GM10847 (cell line): ENCODE measurements around the gene ADAD2.

ENCODE experiments used
- POLR2A ChIP-seq: IDR thresholded peaks from 2 replicates; pipeline ENCODE4 v1.6.1; 2011; ENCODE audit not compliant: insufficient read length; ENCODE audit errors: extremely low read depth

ADAD2 gene

DNA sequence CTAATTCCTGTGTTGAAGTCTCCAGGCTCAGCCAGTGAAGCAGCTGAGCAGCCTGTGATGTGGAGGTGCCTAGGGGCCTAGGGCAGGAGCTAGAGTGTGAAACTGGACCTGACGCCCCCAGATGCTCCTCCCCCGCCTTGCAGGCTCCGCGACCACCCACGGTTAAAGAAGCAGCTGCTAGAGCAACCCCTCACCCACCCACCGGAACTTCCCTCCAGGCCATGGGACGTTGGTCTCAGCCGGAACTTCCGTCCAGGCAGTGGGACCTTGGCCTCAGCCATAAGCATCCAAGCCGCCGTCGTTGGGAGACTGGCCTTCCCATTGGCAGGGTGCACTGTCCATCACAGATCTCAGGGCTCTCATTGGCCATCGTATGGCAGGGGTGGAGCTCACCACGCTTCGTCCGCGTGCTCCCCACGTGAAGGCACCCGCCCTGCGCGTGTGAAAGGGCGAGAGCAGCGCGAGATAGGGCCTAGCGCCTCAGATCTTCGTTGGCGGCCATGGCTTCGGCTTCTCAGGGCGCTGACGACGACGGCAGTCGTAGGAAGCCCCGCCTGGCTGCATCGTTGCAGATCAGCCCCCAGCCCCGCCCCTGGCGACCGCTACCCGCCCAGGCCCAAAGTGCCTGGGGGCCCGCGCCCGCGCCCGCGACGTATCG, at the start of gene ADAD2:
Gene ADAD2, plus strand, starts transcription at position 427 of the 658 bp plus-strand sequence. Its CDS starts 74 bp downstream, at position 501.
- TF ChIP-seq POLR2A, result no peak

DNA sequence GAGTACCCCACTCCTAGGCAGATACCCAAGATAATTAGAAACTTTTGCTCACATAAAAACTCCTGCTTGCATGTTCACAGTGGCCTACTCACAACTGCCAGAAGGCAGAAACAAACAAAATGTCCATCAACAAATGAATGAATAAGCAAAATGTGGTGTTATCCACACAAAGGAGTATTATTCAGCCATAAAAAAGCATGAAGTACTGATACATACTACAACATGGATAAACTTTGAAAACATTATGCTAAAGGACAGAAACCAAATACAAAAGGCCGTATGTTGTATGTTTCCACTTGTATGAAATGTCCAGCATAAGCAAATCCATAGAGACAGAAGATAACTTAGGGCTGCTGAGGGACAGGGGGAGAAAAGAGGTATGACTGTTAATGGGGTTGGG, 47.9 kb upstream of the ADAD2 start:
- no peak for TF ChIP-seq POLR2A

DNA sequence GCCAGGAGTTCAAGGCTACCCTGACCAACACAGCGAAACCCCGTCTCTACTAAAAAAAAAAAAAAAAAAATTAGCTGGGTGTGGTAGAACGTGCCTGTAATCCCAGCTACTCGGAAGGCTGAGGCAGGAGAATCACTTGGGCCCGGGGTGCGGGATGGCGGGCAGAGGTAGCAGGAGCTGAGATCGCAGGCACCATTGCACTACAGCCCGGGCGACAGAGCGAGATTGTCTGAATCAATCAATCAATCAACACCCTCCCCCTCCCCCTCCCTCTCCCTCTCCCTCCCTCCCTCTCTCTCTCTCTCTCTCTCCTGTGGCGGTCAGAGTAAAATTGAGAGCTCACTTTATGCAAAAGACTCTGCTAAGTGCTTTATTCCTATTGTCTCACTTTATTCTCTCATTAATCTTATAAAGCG, 47.2 kb upstream of the ADAD2 start:
- no peak for TF ChIP-seq POLR2A

DNA sequence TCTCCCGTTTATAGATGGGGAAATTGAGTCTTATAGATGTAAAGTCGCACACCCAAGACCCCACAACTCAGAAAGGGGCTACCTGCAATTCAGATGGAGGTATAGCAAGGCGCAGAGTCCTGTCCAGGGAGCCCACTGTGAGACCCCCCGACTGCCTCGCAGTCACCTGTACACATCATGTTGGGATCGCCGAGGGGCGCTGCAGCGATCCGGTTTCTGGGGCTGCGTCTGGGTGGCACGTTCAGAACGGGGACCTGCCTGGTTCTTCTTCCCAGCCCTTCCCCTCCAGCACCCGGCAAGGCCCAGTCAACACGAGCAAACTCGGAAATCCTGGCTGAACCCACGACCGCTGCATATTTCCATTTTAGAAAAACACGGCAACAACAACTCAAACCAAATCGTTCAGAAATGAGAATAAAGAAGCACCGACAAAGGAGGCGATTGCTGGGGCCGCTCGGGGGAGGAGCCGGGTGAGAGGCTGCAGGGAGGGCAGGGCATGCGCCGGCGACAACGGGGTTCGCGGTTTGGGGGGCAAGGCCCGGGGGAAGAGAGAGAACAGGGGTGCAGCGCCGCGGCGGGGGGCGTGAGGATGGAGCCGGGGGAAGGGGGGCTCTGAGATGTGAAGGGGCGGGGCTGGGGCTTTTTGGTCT, 46.6 kb upstream of the ADAD2 start:
- TF ChIP-seq POLR2A, result no peak

DNA sequence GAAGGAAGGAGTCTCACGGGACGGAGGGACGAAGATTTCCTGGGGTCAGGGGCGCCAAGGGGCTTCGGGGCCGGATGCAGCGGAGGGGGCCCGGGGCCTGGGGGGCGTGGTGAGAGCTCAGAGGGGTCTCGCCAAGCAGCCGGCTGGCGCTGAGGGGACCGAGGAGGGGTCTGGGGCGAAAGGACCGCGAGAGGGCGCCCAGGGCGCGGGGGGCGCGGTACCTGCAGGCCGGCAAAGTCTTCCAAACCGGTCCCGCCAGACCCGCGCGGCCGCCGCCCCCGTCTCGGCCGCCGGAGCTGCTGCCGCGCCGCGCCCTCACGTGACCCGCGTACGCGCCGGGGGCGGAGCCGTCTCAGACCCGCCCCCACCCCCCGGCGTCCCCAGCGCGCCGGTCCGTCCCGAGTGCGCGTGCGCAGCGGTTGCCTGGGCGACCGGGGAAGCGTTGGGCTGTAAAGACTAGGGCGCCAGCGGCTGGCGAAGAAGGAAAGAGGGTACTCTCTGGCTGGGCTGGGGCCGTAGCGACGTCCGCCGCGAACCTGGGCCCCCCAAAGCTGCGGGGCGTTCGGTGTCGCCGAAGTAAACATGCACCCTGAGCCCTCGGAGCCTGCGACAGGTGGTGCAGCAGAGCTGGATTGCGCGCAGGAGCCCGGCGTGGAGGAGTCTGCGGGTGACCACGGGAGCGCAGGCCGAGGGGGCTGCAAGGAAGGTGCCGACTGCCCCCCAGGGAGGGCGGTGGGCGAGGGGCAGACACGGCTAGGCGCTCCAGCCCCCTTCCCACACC, 45.9 kb upstream of the ADAD2 start, which contains the start of the genes DNAAF1 and HSDL1:
Gene DNAAF1, plus strand, starts transcription at position 450 of the 781 bp plus-strand sequence. Its CDS starts 133 bp downstream, at position 583.
Gene HSDL1, minus strand, starts transcription at position 319 of the 781 bp plus-strand sequence. CDS start 13,856 bp downstream, outside the sequence.
- peak; percentile 46 for TF ChIP-seq POLR2A

DNA sequence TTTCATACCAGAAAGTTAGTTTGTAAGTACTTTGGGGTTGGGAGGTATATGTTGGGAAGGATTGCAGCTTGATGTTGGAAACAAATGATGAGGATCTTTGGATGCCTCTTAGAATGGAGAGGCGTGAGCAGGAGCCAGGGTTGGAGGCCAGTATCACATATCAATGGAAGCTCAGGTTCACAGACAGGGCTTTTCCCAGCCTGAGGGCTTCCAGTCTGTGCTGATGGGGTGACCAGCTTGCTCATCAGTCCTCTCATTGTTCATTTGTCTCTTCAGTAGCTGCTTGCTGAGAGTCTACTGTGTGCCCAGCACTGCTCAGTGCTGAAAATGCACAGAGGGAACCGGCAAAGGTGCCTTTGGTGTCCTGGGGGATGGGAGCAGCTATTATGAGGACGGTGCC, 40.0 kb upstream of the ADAD2 start:
- no peak for TF ChIP-seq POLR2A

DNA sequence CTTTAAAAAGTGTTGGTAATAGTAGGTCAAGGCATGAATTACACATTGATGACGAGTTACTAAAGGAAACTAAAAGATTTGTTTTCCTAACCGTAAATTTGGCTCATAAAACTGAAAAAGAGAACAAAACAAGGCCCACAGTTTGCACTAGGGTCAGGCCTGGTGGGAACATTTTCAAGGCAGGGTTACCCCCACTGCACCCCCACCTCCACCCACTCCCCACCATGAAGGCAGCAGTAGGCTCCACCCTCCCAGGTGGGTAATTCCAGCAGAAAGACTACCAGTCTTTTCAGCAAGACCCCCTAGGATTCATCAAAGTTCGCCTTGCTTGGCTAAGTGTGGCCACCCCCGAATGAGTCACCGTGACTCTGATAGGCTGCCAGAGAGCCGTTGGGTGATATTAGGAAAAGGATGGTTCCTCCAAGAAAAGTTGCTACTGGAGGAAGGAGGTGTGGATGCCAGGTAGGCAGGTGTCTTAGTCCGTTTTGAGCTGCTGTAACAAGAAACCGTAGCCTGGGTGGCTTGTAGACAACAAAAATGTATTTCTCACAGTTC, 37.2 kb upstream of the ADAD2 start:
- no peak for TF ChIP-seq POLR2A

DNA sequence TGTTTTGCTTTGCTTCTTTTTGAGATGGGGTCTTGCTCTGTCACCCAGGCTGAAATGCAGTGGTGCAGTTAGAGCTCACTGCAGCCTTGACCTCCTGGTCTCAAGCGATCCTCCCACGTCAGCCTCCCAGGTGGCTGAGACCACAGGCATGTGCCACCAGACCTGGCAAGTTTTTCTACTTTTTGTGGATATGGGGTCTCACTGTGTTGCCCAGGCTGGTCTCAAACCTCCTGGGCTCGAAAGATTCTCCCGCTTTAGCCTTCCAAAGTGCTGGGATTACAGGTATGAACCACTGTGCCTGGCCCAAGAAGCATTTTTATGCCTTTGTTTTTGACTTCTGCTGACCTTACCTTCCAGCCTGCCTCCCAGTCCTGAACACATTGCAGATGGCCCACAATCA, 35.7 kb upstream of the ADAD2 start:
- no peak for TF ChIP-seq POLR2A

DNA sequence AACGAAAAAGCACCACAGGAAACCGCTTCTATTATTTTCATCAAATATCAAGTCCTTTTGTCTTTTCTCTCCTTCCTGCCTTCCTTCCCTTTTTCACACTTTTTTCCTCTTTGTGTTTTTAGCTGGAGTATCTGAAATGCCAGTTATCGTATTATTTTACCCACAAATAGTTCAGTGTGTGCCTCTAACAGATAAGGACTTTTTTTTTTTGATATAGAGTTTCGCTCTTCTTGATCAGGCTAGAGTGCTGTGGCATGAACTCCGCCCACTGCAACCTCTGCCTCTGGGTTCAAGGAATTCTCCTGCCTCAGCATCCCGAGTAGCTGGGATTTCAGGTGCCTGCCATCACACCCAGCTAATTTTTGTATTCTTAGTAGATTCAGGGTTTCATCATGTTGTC, 35.2 kb upstream of the ADAD2 start:
- no peak for TF ChIP-seq POLR2A

DNA sequence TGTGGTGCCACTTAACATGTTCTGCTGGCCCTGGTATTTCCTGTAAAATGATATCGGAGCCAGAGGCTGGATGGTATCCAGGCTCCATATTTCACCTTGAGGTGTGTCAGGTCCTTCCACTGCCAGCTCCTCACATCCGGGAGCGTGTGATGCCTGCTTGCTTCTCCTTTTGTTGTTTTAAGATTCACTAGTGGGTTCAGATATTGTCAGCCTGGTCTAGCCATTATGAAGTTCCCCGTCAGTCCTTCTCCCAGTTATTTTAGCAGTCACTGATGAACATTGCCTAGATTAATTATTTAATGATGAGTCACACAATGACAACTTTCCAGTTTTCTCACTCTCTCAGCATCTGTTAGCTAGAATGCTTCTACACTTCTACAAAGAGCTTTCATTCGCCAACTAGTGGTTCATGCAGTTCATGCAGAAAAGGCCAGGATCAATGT, 34.6 kb upstream of the ADAD2 start:
- TF ChIP-seq POLR2A, result no peak

DNA sequence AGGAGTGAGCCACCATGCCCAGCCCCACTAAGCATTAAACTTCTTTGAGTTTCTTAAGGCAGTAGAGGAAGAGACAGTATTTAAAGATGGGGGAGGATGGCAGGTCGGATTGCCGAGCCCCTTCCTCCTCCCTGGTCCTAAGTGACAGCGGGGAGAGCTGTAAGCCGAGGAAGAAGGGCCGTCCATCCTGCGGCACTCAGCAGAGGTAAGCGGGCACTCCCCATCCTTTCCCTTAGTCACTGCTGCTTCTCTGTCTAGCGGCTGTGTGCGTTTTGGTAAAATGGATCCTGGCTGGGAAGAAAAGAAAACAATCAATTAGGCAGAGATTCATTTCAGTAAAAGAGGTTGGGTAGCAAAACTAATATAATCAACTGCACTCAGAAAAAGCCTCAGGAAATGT, 31.9 kb upstream of the ADAD2 start:
- no peak for TF ChIP-seq POLR2A

DNA sequence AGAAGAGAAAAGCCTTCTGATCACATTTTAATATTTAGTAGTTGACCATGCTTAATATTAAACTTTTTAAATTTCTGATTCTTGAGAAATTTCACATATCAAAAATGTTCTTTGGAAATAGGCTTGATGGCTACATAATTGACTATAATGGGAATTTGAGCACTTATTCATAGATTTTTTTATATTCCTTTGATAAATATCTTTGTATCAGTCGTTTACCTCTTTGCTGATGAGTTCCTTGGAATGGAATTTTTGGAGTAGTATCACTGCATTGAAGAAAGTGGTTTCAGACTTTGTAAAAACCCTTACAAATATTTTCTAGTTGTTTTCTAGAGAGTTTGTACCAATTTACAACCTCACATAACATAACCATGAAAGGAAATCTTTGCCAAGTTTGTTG, 31.2 kb upstream of the ADAD2 start:
- no peak for TF ChIP-seq POLR2A

DNA sequence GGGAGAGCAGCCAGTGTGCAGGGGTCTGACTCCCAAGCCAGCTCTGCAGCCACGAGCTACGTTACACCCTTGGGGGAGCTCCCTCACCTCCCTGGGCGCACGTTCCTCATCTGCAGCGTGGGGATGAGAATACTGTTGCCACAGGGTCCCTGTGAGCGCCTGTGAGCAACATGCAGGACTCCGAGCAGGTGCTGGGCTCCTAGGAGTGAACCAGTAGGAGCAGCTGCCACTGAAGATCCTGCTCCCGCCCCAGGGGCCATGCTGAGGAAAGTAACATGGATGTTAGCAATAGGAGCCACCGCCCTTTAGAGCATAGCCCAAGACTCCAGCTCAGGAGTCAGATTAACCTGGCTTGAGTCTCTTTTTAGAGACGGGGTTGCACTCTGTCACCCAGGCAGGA, 29.9 kb upstream of the ADAD2 start:
- no peak for TF ChIP-seq POLR2A

DNA sequence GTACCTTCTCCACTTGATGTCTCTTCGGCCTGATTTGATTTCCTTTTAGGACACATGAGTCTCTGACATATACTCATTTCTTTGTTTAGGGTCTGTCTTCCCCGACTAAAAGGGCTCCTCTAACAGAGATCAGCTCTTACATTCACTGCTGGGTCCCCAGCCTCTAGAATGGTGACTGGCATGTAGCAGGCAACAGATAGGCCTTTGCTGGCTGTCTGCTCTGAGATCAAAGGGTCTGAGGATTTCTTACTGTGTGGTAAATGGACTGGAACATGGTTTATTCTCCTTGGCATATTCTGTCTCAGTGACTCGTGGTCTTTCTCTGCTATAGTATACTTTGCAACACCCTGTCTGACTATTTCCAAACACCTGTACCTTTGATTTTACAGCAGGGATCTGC, 29.2 kb upstream of the ADAD2 start:
- TF ChIP-seq POLR2A, result no peak

DNA sequence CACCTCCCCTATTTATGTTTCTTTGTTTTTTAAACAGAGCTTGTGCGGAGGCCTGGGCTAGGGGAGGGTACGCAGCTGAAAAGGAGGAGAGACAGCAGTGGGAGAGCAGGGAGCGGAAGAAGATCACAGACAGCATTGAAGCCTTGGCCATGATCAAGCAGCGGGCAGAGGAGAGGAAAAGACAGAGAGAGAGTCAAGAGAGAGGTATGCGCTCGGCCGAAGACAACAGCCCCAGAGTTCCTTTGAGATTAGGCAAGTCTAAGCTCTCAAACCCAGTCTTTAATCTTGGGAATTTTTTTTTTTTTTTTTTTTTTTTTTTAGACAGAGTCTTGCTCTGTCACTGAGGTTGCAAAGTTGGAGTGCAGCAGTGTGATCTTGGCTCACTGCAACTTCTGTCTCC, 25.2 kb upstream of the ADAD2 start:
- no peak for TF ChIP-seq POLR2A
